GM19099 (cell line): Measurements from ENCODE around the gene FHIT.

Experiments used
- POLR2A ChIP-seq: IDR thresholded peaks from 3 replicates; pipeline ENCODE4 v1.6.1; 2011; ENCODE audit warnings: low read depth; ENCODE audit not compliant: insufficient read length; ENCODE audit errors: extremely low read depth

The FHIT gene

DNA sequence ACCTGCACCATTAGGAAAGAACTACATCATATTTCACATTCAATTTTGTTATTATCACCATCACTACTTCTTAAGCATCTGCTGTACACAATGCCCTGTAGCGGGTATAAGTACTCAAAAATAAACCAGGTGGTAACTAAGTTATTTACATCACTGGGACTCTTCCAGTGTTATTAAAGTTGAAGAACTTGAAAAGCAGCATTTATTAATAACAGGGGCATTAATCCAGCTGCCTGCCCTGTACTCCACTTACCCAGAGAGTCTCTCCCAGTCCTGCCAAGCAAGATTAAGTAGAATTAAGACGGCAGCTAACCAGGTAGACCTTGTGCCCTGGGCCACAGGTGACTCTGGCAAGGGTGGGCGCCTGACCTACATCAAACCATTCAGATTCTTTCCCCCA lies 65.2 kb downstream of the FHIT start:
- TF ChIP-seq POLR2A = no peak

DNA sequence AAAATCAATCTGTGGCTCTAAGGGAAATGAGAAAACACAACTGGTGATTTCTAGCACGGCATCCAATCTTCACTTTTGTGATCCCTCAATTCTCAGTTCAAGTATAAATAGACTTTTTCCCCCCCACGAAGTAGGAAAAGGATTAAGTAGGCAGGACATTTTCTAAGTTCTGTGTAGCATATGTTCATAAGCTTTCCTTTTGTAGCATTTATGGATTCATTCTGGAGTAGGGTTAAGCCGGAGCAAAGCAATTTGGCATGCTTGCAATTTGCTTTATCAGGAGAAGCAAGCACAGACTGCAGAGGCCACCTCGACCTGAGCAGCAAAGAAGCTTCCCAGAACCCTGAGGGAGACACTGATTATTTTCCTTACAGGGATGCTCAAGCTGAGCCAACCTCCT lies 66.3 kb downstream of the FHIT start:
- TF ChIP-seq POLR2A = no peak

DNA sequence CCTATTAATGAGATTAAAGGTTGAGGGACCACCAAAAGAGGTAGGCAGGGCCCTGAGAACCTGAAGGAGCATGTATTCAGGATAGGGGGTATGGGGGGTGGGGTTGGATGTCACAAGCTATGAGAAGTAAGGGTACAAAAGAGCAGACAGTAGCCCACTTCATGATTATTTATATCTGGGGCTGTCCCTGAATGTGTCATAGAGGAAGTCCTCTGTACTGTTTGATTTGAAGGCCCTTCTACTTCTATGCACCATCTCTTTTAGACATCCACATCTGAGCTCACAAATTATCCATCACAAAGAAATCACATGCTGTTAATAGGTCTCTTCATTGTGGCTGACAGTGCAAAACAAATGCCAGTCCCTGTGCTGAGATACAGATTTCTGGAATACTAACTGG lies 68.6 kb downstream of the FHIT start:
- no peak for TF ChIP-seq POLR2A

DNA sequence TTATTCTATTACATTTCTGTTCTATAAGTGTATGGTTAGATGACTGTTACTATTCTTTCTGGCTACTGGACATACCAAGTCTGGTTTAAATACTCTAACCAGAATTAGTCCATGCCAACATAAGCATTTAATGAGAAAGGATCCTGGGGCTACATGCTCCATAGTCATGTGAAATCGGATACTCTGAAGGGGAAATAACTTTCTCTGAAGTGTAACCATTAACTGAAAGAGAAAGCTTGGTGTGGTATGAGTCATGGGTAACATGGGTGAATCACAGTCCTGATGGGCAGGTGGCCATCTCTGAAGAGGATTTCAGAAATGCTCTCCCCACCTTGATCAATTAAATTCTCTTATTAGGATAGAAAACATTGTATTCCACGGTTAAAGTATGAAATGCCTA lies 69.4 kb downstream of the FHIT start:
- no peak for TF ChIP-seq POLR2A

DNA sequence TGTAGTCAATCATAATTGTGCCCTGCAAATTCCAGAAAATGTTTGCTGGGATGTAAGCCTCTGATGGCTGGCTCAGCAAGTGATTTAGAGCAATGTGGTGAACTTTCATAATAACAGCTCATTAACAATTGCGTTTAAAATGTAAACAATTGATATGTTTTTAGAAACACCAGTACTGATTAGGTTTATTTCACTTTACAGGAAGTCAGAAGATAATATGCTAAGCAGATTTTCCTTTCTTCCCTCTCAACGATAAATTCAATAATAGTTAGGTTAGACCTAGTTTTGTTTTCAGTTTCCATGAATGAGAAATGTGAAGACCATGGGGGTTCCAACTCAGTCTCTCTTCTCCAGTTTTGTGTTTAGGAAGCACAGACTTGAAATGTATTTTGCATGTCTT lies 71.0 kb downstream of the FHIT start:
- no peak for TF ChIP-seq POLR2A

DNA sequence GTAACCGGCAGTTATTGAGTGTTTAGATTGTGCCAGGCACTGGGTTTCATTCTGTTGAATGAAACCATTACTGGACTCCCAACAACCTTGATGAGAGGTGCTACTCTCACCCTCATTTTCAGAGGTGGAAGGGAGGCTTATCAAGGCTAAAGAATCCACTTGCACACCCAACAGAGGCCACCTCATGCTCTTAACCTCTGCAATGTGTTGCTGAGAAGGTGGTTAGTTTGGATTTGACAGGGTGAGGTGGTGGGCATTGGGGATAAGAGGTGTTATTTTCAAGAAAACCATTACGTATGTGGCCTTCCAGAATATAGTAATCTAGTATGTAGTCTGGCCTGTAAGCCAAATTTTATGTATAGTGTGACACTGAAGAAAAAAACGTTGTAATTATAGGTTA lies 73.1 kb downstream of the FHIT start:
- no peak for TF ChIP-seq POLR2A

DNA sequence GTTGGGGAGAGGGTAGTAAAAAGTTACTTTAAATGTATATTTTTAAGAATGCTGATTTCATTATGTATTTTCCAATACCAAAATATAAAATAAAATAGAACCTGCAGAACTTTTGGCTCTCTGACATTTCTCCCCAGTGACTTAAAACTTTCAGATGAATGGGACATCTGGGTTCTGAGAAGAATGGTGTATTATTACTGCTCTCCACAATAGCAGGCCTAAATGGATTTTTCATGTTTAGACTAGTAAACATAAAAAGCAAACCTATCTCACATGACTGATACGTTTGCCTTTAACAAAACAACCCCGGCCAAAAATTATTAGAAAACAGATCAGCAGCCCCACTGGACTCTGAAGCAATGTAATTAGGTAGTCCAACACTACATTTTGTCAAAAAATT lies 73.8 kb downstream of the FHIT start:
- no peak for TF ChIP-seq POLR2A

DNA sequence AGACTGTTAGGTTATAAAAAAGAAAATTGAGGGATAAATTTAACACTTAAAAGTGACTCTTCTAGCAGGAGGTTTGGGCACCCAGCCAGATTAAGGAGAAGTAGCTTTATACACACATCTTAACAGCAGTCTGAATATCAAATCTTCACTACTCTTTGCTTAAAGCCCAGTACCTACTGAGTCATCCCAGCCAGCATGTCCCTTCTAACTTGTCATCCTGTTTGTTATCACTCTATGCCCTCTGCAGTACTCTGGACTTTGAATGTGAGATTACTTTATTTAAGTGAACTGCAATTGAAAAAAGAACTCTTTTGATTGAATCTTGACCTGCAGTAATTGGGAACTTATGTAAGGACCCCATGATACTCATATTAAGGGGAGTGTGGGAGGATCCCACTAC lies 77.6 kb downstream of the FHIT start:
- no peak for TF ChIP-seq POLR2A

DNA sequence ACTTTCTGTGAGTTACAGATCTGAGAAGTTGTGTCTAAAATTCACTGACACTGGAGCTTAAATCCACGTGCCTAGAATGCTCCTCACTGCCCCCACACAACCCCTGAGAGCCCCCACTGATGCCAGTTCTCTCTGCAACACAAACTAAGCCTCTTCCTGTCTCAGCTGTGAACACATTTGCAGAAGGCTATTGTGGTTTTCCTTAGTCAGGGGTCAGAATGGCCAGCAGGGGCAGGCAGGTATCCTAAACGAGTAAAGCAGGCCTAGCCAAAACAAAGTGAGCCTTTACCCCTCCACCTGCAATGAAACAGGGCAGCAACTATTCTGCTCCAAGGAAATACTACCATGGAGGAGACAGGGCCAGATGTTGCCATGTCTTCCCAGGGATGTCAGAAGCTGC lies 78.6 kb downstream of the FHIT start:
- TF ChIP-seq POLR2A = no peak

DNA sequence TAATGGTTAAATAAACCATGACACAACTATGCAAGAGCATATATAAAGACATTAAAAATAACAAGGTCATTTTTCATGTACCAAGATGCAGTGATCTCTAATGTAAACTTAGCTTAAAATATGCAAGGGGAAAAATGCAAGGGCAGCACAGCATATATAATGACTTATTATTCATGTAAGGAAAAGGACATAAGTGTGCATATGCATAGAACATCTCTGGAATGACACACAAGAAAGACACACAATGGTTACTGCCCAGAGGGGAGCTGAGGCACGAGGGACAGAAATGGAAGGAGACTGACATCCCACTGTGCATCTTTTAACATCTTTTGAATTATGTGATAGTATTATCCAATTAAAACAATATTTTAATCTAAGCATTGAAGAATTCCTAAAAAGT lies 79.0 kb downstream of the FHIT start:
- TF ChIP-seq POLR2A = no peak

DNA sequence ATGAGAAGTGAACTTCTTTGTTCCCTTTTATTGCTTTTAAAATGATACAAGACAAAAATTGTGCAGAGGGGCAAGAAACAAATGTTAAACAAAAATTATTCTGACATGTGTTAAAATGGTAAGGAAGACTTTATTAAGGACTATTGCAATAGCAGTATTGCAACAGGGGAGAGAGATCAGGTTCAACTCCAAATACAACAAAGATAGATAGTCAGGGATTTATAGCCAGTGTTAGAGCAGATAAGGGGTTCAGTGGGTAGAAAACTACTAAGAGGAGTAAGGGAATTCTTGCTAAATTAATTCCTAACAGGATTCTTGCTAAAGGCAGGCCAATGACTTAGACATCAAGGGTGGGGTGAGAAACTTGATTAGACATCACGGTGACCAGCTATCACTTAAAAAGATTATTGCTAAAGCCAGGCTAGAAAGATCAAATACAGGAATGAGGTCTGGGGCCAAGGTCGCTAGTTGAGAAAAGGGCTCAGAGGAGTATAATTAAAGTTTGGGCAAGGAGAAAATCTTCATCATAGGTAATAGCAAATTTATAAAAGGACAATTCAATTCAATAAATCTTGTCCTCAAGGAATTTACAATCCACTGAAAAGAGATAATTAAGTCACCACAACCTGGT lies 81.5 kb downstream of the FHIT start:
- TF ChIP-seq POLR2A = no peak

DNA sequence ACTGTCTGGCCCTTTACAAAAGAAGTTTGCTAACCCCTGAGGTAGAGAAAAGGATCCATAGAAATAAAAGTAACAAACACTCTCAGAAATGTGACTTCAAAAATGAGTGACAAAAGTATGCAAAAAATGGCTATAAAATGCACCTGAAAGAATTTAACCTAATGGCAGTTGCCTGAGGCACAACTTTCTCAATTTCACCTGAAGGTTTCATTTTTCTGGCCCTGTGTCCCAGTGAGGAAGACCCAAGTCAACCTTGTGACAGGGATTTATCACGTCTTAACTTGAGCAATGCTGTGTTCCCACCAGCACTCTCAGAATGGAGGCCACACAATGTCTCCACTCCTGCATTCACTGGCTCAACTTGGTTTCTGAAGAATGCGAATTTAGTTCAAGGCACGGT lies 83.0 kb downstream of the FHIT start:
- TF ChIP-seq POLR2A = no peak

DNA sequence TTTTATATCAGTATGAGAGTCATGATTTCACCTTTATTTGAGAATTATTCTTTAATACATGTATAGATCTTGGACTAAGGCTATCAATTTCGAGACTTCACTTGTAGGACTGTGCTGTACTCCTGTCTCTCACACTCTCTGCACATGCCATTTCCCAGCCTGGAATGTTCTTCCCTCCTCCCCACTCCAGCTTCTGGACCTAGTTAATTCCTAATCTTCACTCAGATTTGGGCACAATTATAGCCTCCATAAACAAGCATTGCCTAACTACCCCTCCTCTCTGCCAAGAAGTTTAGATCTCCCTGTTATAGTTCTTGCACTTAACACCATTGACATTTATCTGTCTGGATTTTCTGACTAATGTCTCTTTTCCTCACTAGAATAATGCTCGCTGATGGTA lies 88.3 kb downstream of the FHIT start:
- TF ChIP-seq POLR2A = no peak

DNA sequence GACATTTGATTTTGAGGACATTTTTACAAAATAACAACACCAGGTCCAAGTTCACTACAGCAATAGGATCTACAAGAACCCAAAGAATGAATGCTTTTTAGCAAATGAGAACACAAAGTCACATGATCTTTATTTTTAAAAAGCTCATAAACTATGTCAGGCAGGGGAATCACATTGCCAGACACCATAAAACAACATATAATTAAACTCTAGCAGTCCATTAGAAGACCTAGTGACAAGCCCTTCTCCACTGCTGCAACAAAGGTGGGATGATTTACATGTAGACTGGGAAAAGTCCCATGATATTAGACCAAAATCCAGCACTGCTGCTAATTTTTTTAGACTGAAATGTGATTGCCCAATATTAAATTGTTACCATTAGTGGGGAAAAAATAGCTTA lies 92.6 kb downstream of the FHIT start:
- TF ChIP-seq POLR2A = no peak

DNA sequence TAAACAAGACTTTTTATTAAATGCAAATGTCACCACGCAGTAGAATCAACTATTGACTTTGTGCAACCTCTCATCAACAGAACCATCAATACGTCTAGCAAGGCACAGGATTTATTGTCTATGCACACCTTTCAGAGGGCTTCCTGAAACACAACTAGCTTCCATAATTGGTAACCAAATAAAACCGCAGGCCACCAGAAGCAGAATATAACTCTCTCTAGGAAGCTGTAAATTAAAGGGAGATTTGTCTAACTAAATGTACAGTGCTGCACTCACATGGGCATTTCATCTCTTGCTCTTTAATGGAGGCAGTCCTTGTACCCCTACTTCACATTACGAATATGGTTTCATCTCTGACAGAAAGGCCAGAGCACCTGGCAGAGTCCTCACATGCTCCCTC lies 93.0 kb downstream of the FHIT start:
- TF ChIP-seq POLR2A = no peak

DNA sequence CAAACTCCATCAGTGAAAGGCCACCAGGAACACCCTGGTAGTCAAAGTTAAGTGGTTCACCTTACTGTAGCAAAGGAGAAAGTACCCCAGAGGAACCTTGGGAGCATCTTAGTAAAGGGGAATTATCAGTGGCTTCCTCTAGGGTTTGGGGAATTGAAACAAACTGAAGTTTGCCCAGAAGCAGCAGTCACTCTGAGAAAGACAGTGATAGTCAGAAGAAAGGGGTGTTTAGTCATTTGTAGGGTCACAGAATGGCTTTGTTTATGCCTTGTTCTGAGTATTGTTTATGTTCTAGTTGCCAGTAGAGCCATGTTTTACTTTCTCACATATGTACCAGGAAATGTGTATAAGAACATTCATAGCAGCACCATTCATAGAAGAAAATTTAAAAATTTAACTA lies 93.8 kb downstream of the FHIT start:
- no peak for TF ChIP-seq POLR2A

DNA sequence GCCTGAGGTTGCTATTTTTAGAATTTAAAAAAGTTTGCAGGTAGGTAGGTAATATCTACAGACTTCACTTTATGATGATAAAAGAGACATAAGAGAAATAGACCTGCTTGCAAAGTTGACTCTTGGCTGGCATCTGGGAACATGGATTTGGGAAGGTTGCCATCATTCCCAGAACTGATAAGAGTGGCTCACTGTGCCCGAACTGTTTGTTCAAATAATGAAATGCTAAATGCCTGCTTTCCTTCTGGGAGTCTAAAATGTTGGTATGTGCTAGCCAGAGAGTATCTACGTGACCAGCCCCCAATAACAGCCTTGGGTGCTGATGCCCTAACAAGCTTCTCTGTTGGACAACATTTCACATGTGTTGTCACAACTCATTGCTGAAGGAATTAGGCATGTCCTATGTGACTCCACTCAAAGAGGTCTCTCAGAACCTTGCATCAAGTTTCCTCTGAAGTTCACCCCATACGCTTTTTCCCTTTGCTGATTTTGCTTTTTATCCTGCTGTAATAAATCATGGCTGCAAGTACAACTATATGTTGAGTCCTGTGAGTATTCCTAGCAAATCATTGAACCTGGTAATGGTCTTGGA lies 95.5 kb downstream of the FHIT start:
- no peak for TF ChIP-seq POLR2A

DNA sequence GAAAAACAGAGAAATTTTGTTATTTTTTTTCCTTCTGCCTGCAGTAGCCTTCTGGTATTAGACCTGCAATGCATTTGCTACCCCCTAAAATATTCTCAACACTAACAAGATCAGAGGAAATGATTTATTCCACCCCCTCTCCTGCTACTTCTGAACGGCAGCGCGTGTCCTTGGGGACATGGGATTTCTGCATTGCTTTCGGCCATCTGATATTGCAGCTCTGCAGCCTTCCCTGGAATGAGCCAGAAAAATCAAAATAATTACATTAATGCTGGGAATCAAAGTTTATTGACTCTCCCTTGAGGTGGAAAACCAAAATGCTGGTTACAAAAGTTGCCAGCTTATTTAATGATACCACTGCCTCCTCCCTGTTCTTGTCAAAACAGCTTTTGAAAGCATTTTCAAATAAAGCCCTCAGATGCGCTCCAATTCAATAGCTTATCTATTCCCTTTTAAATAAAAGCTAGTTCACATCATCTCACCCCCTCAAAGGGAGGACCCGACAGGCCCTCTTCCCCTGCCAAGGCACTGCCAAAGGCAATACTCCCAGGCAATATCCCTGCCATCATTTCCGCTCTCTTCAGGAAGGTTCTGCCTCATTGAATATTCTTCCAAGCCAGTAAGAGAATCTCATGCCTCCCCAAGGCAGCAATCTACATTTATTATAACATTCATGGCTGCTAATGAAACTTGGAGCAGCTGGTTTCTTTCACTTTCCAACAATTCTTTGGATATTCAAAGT lies 96.6 kb downstream of the FHIT start:
- TF ChIP-seq POLR2A = no peak
